GM18502 (cell line): ENCODE data around the gene ZNF568.

ENCODE experiments used
- ATAC-seq: cut with Tn5 transposase; IDR thresholded peaks from one replicate; pipeline ENCODE4 v1.9.1; 2021; ENCODE audit warnings: mild to moderate bottlenecking; ENCODE audit not compliant: unreplicated experiment, poor library complexity

The ZNF568 gene

DNA sequence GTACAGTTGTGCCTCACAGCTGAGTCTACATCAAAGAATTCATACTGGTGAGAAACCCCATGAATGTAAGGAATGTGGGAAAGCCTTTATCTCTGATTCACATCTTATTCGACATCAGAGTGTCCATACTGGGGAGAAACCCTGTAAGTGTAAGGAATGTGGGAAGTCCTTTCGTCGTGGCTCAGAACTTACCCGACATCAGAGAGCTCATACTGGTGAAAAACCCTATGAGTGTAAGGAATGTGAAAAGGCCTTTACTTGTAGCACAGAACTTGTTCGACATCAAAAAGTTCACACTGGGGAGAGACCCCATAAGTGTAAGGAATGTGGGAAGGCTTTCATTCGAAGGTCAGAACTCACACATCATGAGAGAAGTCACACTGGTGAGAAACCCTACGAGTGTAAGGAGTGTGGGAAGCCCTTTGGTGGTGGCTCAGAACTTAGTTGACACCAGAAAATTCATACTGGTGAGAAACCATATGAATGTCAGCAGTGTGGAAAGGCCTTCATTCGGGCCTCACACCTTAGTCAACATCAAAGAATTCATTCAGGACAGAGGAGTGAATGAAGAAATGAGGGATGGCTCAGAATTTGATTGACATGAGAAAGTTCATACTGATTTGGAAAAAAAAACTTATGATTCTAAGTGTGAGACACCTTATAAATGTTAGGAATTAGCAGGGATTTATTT is 81.2 kb downstream of the ZNF568 start:
- ATAC-seq = no peak

DNA sequence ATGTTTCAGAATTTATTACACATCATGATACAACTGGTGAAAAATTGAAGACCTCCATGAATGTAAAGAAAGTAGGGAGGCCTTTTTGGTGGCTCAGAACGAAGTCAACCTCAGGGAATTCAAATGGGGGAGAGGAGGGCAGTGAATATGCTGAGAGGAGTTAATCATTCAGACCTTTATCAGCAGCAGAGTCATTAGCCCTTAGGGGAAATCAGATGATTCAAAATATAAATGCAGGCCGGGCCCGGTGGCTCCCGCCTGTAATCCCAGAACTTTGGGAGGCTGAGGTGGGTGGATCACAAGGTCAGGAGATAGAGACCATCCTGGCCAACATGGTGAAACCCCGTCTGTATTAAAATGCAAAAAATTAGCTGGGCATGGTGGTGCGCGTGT is 81.7 kb downstream of the ZNF568 start:
- no peak for ATAC-seq

DNA sequence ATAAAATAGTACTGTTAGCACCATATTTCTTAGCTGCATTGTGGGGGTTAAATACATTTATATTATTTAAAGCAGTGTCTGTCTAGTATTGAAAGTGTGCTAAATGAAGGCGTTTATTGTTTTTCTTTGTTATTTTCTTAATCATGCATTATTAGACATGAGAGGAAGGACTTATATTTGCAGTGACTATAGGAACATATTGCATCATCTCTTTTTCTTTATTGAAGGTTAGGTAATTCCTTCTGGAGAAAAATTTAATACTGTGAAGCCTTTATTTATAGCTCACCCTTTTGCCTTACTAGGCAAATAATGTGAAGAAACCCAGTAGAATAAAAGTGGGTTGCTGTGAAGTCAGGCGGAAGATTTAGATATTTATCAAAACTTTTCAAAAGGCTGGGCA is 83.2 kb downstream of the ZNF568 start:
- ATAC-seq = no peak

DNA sequence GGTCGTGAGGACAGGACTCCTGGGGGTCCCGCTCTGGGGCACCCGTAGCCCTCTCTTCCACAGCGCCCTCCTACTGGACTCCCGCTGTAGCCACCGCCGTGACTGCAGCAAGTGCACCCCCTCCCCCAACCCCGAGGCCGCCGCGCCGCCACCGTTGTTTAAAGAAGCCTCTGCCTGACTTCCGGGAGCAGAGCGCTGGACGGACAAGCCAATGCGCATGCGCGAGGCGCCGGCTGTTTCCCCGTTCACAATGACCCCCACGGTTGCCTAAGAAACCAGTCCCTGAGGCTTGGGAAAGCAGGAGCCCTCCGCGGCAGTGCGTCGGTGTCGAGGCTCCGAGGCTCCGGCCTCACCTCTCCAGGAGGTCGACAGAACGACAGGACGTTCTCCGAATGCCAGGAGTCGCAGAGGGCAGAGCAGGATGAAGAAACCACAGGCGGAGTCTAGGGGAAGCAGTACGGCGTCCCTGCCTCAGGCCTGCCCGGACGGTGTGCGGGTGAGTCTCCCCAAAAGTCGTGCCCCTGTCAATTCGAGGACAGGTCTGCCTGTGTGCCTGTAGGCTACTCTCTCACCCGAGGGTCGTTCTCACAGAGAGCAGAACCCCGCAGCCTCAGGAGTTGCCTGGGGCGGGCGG is 91.6 kb downstream of the ZNF568 start:
- ATAC-seq = no peak

DNA sequence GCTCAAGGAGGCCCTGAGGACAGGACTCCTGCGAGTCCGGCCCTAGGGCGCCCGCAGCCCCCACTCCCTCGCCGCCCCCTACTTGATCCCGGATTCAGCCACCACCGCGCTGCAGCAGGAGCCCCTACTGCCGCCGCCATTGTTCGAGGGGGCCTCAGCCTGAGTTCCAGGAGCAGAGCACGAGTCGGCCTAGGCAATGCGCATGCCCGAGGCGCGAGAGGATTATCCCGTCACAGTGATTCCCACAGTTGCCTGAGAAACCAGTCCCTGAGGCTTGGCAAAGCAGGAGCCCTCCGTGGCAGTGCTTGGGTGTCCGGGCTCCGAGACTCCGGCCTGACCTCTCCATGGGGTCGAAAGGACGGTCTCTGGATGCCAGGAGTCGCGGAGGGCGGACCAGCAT is 93.7 kb downstream of the ZNF568 start:
- ATAC-seq = no peak

DNA sequence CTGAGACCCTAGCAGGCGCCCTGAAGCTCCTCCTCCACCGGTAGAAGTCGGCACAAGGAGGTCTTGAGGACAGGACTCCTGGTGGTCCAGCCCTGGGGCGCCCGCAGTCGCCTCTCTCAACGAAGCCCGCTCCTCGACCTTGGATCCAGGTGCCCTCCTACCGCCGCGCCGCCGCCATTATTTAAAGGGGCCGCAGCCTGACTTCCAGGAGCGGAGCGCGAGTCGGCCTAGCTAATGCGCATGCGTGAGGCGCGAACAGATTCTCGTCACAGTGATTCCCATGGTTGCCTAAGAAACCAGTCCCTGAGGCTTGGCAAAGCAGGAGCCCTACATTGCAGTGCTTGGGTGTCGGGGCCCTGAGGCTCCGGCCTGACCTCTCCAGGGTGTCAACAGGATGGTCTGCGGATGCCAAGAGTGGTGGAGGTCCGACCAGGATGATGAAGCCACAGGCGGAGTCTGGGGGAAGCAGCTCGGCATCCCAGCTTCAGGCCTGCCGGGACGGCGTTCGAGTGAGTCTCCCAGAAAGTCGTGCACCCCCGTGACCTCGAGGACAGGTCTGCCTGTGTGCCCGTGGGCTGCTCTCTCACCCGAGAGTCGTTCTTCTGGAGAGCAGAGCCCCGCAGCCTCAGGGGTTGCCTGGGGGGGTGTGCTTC is 96.1 kb downstream of the ZNF568 start:
- no peak for ATAC-seq

DNA sequence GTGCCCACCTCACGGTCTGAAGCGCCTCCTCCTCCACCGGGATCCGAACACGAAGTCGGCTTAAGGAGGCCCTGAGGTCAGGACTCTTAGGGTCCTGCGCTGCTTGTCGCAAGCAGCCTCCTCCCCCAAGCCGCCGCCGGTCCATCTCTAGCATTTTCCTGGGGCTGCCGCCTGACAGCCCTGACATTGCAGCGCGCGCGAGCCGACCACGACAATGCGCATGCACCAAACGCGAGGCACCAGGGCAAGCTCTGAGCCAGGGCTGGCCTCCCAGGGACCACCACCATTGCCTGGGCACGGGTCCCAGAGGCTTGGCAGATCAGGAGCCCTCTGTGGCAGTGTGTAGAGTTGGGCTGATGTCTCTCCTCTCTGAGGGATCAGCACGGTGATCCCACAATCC is 98.3 kb downstream of the ZNF568 start:
- ATAC-seq = no peak

DNA sequence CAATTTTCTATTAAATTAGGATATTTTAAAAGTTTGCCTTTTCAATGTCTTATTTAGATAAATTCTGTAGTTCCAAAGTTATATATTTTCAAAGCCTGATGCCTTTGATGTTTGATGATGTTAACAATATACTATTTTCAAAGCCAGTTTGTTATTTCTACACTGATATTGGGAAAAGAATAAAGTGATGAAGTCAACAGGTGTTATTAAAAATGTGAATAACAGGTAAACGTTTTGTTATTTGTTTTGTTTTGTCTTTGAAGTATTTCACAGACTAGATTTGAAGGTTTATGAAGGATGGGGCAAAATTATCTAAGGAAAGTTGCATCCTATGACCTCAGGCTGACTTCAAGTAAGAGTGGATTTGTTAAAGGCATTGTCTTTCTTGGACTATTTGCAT is 129.0 kb downstream of the ZNF568 start:
- no peak for ATAC-seq
